ENCODE measurements around the gene IQSEC1. TPM values are rescaled to one million over a fixed set of nuclear protein-coding genes. Genes with fewer than 3 reads are reported as not detected.
A peak's percentile ranks its signal among the peaks of the same experiment; 100 is the strongest.
"Not testable (repeated sequence)": the region's sequence is repeated elsewhere in the genome, so short reads cannot be mapped to it uniquely, and the experiment has no call there.

The IQSEC1 gene
- total RNA-seq, 2 donors from 2014 or later = 22.7 to 24.5 TPM

GRCh38 chr3:12884186-12884680 is 189.0 kb downstream of the IQSEC1 start:
- H3K9me3 ChIP-seq (ENCODE audit: control insufficient read depth, low read length) = no peaks in the 10 kb centered on the region
- H3K9ac ChIP-seq (ENCODE audit: extremely low read depth, low read length, poor library complexity, severe bottlenecking) = no peak overlapping the region
- Mint-ChIP-seq H3K36me3 (ENCODE audit: low read depth) (no peaks in the 10 kb centered on the region), H3K4me3 (no peak overlapping the region), H3K9me3 (peaks cover 8% of the 10 kb centered on the region), H3K27me3 (ENCODE audit: insufficient read depth) (peaks cover 50% of the 10 kb centered on the region), H3K4me1 (peaks cover 1% of the 10 kb centered on the region), H3K27ac (no peak overlapping the region)
- H3K36me3 ChIP-seq (ENCODE audit: control insufficient read depth, insufficient read depth, low read length) = no peaks in the 10 kb centered on the region
- no peak overlapping the region for H3K27ac ChIP-seq (ENCODE audit: low read depth, low read length)
- TF ChIP-seq, protein P1, sequence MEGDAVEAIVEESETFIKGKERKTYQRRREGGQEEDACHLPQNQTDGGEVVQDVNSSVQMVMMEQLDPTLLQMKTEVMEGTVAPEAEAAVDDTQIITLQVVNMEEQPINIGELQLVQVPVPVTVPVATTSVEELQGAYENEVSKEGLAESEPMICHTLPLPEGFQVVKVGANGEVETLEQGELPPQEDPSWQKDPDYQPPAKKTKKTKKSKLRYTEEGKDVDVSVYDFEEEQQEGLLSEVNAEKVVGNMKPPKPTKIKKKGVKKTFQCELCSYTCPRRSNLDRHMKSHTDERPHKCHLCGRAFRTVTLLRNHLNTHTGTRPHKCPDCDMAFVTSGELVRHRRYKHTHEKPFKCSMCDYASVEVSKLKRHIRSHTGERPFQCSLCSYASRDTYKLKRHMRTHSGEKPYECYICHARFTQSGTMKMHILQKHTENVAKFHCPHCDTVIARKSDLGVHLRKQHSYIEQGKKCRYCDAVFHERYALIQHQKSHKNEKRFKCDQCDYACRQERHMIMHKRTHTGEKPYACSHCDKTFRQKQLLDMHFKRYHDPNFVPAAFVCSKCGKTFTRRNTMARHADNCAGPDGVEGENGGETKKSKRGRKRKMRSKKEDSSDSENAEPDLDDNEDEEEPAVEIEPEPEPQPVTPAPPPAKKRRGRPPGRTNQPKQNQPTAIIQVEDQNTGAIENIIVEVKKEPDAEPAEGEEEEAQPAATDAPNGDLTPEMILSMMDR (conservative IDR thresholded peaks at IDR 0.05) = peak; percentile 20
- H3K4me1 ChIP-seq (ENCODE audit: control insufficient read depth, insufficient read depth, low read length) = no peaks in the 10 kb centered on the region
- DNase-seq = no peak
- WGBS, 2 experiments (ENCODE audit: insufficient coverage in 1 of 2, insufficient read length in 1 of 2) = 72 to 79% methylated on average over 6 to 15 of the region's 15 CpGs
- H3K27me3 ChIP-seq (ENCODE audit: control insufficient read depth, insufficient read depth, low read length, poor library complexity, severe bottlenecking) = peaks cover 12% of the 10 kb centered on the region
- no peak overlapping the region for H3K4me3 ChIP-seq (ENCODE audit: low read length)

- peaks cover 9% of the 10 kb centered on the region for H3K27me3 ChIP-seq (ENCODE audit: control insufficient read depth, insufficient read depth, low read length, poor library complexity, severe bottlenecking)
- Mint-ChIP-seq H3K36me3 (ENCODE audit: low read depth) (no peaks in the 10 kb centered on the region), H3K27me3 (ENCODE audit: insufficient read depth) (peaks cover 35% of the 10 kb centered on the region), H3K27ac (no peak overlapping the region), H3K4me1 (peaks cover 9% of the 10 kb centered on the region), H3K4me3 (no peak overlapping the region), H3K9me3 (peaks cover 8% of the 10 kb centered on the region)
- H3K9me3 ChIP-seq (ENCODE audit: control insufficient read depth, low read length) = no peaks in the 10 kb centered on the region
- no peak overlapping the region for H3K4me3 ChIP-seq (ENCODE audit: low read length)
- TF ChIP-seq, protein P1 (conservative IDR thresholded peaks at IDR 0.05) = no peak
- no peak overlapping the region for H3K9ac ChIP-seq (ENCODE audit: extremely low read depth, low read length, poor library complexity, severe bottlenecking)
- 95 to 97% methylated on average over 28 to 62 of the region's 62 CpGs for WGBS, 2 experiments (ENCODE audit: insufficient coverage in 1 of 2, insufficient read length in 1 of 2)
- no peak overlapping the region for H3K27ac ChIP-seq (ENCODE audit: low read depth, low read length)
- H3K4me1 ChIP-seq (ENCODE audit: control insufficient read depth, insufficient read depth, low read length) = no peaks in the 10 kb centered on the region
- H3K36me3 ChIP-seq (ENCODE audit: control insufficient read depth, insufficient read depth, low read length) = no peaks in the 10 kb centered on the region
- no peak for DNase-seq
Observed at GRCh38 chr3:12882336-12883310, 190.6 kb downstream of the IQSEC1 start.

- not testable (repeated sequence) for H3K27me3 ChIP-seq (ENCODE audit: control insufficient read depth, insufficient read depth, low read length, poor library complexity, severe bottlenecking); H3K4me1 ChIP-seq (ENCODE audit: control insufficient read depth, insufficient read depth, low read length); H3K9me3 Mint-ChIP-seq; DNase-seq; H3K27ac ChIP-seq (ENCODE audit: low read depth, low read length); H3K4me3 Mint-ChIP-seq; H3K36me3 Mint-ChIP-seq (ENCODE audit: low read depth); H3K4me1 Mint-ChIP-seq; H3K36me3 ChIP-seq (ENCODE audit: control insufficient read depth, insufficient read depth, low read length); H3K9me3 ChIP-seq (ENCODE audit: control insufficient read depth, low read length); H3K4me3 ChIP-seq (ENCODE audit: low read length); H3K9ac ChIP-seq (ENCODE audit: extremely low read depth, low read length, poor library complexity, severe bottlenecking); H3K27ac Mint-ChIP-seq
- peaks cover 32% of the 10 kb centered on the region for H3K27me3 Mint-ChIP-seq (ENCODE audit: insufficient read depth)
- 91 to 96% methylated on average over 4 to 12 of the region's 12 CpGs for WGBS, 2 experiments (ENCODE audit: insufficient coverage in 1 of 2, insufficient read length in 1 of 2)
Observed at GRCh38 chr3:12881858-12882257, 191.4 kb downstream of the IQSEC1 start.
